ENCODE measurements around the gene TPH2. TPM values are rescaled to one million over a fixed set of nuclear protein-coding genes. Genes with fewer than 3 reads are reported as not detected.

Gene TPH2
- total RNA-seq, 2 experiments from 2014 or later: not detected

DNA sequence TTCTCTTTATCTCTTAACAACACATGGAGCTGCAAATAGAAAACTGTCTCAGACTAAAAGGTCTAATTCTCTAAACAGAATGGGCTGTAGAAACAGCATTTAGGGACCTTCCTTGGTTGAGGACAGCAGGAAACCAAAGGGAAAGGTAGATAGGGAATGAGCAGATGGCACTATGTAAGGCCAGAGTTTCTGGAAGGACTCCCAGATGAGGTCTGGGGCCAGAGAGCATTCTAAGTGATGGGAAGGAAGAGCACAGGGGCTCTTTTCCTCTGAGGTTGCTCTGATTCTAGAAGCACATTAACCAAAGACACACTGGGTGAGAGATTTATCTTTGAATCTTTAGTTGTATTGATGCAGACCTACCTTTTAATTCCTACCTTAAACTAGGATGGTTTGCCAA lies 79.4 kb downstream of the TPH2 start:
- H3K4me1 Mint-ChIP-seq (ENCODE audit: low read depth): no peaks in the 10 kb centered on the region
- no peak for DNase-seq
- no peaks in the 10 kb centered on the region for H3K9me3 Mint-ChIP-seq
- ChIA-PET CTCF (interaction anchor here (0.9 to 1.9 kb wide), 2 partner anchors 8 to 399 kb away, joined by 4 to 6 read pairs; no protein-coding TSS in a partner anchor), POLR2A (no interaction called here)
- H3K27ac Mint-ChIP-seq: no peak overlapping the region
- no peak for ATAC-seq
- H3K27me3 Mint-ChIP-seq: peaks cover 7% of the 10 kb centered on the region
- intact Hi-C loops (cut with micrococcal nuclease): loop anchor here (5.0 kb wide), 1 partner anchor 254 kb away; the partner anchor contains the start of gene TRHDE
- TF ChIP-seq, protein P1, sequence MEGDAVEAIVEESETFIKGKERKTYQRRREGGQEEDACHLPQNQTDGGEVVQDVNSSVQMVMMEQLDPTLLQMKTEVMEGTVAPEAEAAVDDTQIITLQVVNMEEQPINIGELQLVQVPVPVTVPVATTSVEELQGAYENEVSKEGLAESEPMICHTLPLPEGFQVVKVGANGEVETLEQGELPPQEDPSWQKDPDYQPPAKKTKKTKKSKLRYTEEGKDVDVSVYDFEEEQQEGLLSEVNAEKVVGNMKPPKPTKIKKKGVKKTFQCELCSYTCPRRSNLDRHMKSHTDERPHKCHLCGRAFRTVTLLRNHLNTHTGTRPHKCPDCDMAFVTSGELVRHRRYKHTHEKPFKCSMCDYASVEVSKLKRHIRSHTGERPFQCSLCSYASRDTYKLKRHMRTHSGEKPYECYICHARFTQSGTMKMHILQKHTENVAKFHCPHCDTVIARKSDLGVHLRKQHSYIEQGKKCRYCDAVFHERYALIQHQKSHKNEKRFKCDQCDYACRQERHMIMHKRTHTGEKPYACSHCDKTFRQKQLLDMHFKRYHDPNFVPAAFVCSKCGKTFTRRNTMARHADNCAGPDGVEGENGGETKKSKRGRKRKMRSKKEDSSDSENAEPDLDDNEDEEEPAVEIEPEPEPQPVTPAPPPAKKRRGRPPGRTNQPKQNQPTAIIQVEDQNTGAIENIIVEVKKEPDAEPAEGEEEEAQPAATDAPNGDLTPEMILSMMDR (IDR thresholded peaks at IDR 0.05): no peak
- no peak overlapping the region for H3K4me3 Mint-ChIP-seq
- no peaks in the 10 kb centered on the region for H3K36me3 Mint-ChIP-seq (ENCODE audit: low read depth)

DNA sequence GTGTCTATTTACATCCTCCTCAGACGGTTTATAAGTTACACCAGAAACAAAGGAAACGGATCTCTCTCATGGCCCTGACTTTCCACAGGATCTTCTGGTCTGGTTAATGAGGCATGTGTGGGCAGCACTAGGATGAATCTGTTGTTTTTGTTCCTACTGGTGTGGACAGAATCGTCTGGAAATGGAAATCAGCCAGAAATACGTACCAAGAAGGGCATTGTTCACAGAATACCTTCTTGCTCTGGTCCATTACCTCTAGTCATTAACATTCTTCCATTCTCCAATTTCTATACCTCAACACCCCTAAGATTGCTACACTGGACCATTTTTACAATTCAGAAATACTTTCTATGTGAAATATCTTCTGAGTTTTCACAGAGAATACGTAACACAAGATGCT lies 86.0 kb downstream of the TPH2 start:
- TF ChIP-seq, protein P1 (IDR thresholded peaks at IDR 0.05): no peak
- no peak overlapping the region for H3K4me3 Mint-ChIP-seq
- no peaks in the 10 kb centered on the region for H3K9me3 Mint-ChIP-seq
- ChIA-PET POLR2A (no interaction called here), CTCF (no interaction called here)
- no peak for ATAC-seq
- no peaks in the 10 kb centered on the region for H3K36me3 Mint-ChIP-seq (ENCODE audit: low read depth)
- peaks cover 4% of the 10 kb centered on the region for H3K27me3 Mint-ChIP-seq
- intact Hi-C loops (cut with micrococcal nuclease): no loop called here
- no peak for DNase-seq
- H3K27ac Mint-ChIP-seq: no peak overlapping the region
- no peaks in the 10 kb centered on the region for H3K4me1 Mint-ChIP-seq (ENCODE audit: low read depth)

DNA sequence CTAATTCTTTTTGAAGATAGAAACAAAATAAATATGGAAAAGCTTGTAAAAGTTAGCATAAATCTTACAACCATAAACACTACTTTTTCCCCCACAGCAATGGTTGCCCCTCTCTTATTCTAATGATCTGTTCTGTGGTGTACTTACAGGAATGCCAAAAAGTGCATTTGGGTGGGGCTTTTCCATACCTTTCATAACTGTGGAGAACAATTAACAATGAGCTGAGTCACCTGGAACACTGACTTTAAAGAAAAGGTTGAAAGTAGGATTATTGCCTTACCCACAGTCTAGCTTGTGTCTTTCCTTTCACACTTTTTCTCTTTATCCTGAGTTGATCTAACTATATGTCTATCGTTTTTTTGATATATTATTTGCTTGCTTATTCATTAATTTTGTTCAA lies 86.9 kb downstream of the TPH2 start:
- Mint-ChIP-seq H3K4me3 (no peak overlapping the region), H3K36me3 (ENCODE audit: low read depth) (no peaks in the 10 kb centered on the region), H3K9me3 (no peaks in the 10 kb centered on the region), H3K27ac (no peak overlapping the region), H3K4me1 (ENCODE audit: low read depth) (no peaks in the 10 kb centered on the region), H3K27me3 (peaks cover 2% of the 10 kb centered on the region)
- no peak for DNase-seq
- ChIA-PET CTCF (interaction anchor here (1.8 kb wide), 1 partner anchor 8 kb away, joined by 6 read pairs; no protein-coding TSS in a partner anchor), POLR2A (no interaction called here)
- intact Hi-C loops (cut with micrococcal nuclease): no loop called here
- ATAC-seq: no peak
- TF ChIP-seq, protein P1 (IDR thresholded peaks at IDR 0.05): no peak

DNA sequence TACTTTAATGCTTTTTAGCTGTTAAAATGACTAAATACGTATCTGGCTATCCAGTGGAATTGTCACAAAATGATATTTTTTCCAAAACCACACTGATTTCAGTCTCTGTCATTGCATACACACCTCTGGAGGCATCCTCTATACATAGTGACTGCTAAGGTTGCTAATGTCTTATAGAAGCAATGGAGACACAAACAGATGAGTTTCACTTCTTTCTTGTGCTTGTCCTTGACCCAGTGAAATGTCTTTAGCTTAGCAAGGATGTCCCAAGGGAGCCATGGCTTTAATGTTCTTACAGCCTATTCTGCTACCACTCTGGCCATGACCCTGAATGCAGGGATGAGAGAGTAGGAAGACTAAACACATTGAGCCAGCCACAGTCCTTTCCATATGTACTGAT lies 90.3 kb downstream of the TPH2 start:
- Mint-ChIP-seq H3K4me3 (no peak overlapping the region), H3K27me3 (peaks cover 5% of the 10 kb centered on the region), H3K27ac (no peak overlapping the region), H3K4me1 (ENCODE audit: low read depth) (no peaks in the 10 kb centered on the region), H3K9me3 (no peaks in the 10 kb centered on the region), H3K36me3 (ENCODE audit: low read depth) (no peaks in the 10 kb centered on the region)
- no peak for DNase-seq
- TF ChIP-seq, protein P1 (IDR thresholded peaks at IDR 0.05): no peak
- CTCF ChIA-PET: interaction anchor here (1.2 kb wide), 1 partner anchor 12 kb away, joined by 6 read pairs; no protein-coding TSS in a partner anchor
- no peak for ATAC-seq
- intact Hi-C loops (cut with micrococcal nuclease): no loop called here
- POLR2A ChIA-PET: no interaction called here

DNA sequence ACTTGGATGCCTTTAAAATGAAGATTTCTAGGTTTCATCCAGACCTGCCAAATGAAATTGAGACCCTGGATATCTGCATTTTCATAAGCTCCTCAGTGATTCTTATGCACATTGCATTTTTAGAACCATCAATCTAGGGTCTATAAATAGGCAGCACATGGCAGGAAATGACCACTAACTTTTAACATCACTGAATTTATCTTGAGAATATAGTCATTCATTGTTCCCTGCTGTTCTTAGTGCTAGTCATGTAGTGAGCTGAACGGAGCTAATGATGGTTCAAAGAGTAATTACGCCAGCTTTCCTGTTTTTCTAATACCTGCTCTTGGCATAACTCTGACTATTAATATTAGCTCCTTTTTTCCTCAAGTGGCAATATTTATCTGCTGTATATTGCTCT lies 91.6 kb downstream of the TPH2 start:
- intact Hi-C loops (cut with micrococcal nuclease): no loop called here
- TF ChIP-seq, protein P1 (IDR thresholded peaks at IDR 0.05): no peak
- ChIA-PET POLR2A (no interaction called here), CTCF (interaction anchor here (1.4 kb wide), 1 partner anchor 13 kb away, joined by 4 read pairs; no protein-coding TSS in a partner anchor)
- no peak overlapping the region for H3K4me3 Mint-ChIP-seq
- peaks cover 7% of the 10 kb centered on the region for H3K27me3 Mint-ChIP-seq
- DNase-seq: no peak
- no peaks in the 10 kb centered on the region for H3K9me3 Mint-ChIP-seq
- H3K36me3 Mint-ChIP-seq (ENCODE audit: low read depth): no peaks in the 10 kb centered on the region
- no peaks in the 10 kb centered on the region for H3K4me1 Mint-ChIP-seq (ENCODE audit: low read depth)
- ATAC-seq: no peak
- no peak overlapping the region for H3K27ac Mint-ChIP-seq
